NCI-H2081 treated with DMSO at 0.1 percent for 48 hours (cell line): Measurements from ENCODE around the gene HTR6.
"Not testable (repeated sequence)": the region's sequence is repeated elsewhere in the genome, so short reads cannot be mapped to it uniquely, and the experiment has no call there.

Source experiments
- DNase-seq: peaks from one replicate; lab custom pipeline; 2025; lab: John Stamatoyannopoulos, UW

Gene HTR6

GRCh38 chr1:19639228-19639627 lies 25.4 kb upstream of the HTR6 start:
- DNase-seq: not testable (repeated sequence)

GRCh38 chr1:19639999-19640362 lies 24.7 kb upstream of the HTR6 start:
- DNase-seq: no peak

GRCh38 chr1:19640363-19641316 lies 24.0 kb upstream of the HTR6 start:
- no peak for DNase-seq

GRCh38 chr1:19643121-19643520 lies 21.6 kb upstream of the HTR6 start:
- no peak for DNase-seq

- DNase-seq: no peak
These were observed 20.9 kb upstream of the HTR6 start, which contains the start of gene NBL1 for GRCh38 chr1:19643602-19644394. Gene NBL1 (plus strand): TSS chr1:19644311. CDS start chr1:19655031, 10,720 bp downstream.

- no peak for DNase-seq
These were observed 20.3 kb upstream of the HTR6 start for GRCh38 chr1:19644395-19644680.

- DNase-seq: no peak
These were observed 19.8 kb upstream of the HTR6 start for GRCh38 chr1:19644681-19645410.

- no peak for DNase-seq
These were observed 19.0 kb upstream of the HTR6 start for GRCh38 chr1:19645411-19646251.

GRCh38 chr1:19646377-19647319 lies 18.0 kb upstream of the HTR6 start:
- no peak for DNase-seq

GRCh38 chr1:19647643-19648042 lies 17.0 kb upstream of the HTR6 start:
- DNase-seq: no peak

- DNase-seq: no peak
These were observed 16.4 kb upstream of the HTR6 start for GRCh38 chr1:19648239-19648638.

- DNase-seq: no peak
These were observed 16.0 kb upstream of the HTR6 start for GRCh38 chr1:19648689-19649088.

- no peak for DNase-seq
These were observed 14.1 kb upstream of the HTR6 start for GRCh38 chr1:19650416-19651140.

- DNase-seq: no peak
These were observed 13.4 kb upstream of the HTR6 start for GRCh38 chr1:19651141-19651737.

- DNase-seq: no peak
These were observed 10.3 kb upstream of the HTR6 start for GRCh38 chr1:19654386-19654785.

- DNase-seq: no peak
These were observed 9.6 kb upstream of the HTR6 start for GRCh38 chr1:19654886-19655717.

- DNase-seq: no peak
These were observed 9.0 kb upstream of the HTR6 start for GRCh38 chr1:19655718-19656080.

- DNase-seq: no peak
These were observed 8.4 kb upstream of the HTR6 start for GRCh38 chr1:19656134-19656779.
